ENCODE data around the gene SLC35D3. TPM values are rescaled to one million over a fixed set of nuclear protein-coding genes. Genes with fewer than 3 reads are reported as not detected.
A peak's percentile ranks its signal among the peaks of the same experiment; 100 is the strongest.
"Not testable (repeated sequence)": the region's sequence is repeated elsewhere in the genome, so short reads cannot be mapped to it uniquely, and the experiment has no call there.

SLC35D3 gene
- total RNA-seq, 4 donors from 2014 or later = not detected

DNA sequence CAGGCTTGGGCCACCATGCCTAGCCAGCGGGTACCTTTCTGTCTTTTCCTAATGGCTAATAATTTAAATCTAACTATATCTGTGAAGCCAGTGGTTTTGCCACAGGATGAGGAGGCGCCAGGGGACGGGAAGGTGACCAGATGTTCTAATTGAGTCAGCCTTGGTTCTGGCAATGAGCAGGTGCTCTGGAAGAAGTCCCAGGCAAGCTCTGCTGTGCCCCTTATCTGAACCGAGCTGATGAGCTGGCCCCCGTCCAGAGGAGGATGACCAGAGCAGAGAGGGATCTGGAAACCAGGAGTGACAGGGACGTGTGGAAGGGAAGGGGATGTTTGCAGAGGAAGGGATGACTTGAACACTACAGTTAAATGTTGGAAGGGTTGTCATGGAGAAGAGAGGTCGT is 46.7 kb downstream of the SLC35D3 start:
- Histone ChIP-seq H3K27ac (no peak overlapping the region), H3K27me3 (no peaks in the 10 kb centered on the region), H3K4me1 (peaks cover 0 to 26% (median 10%) of the 10 kb centered on the region in 4 donors), H3K36me3 (no peaks in the 10 kb centered on the region), H3K4me3 (no peak overlapping the region), H3K9me3 (no peaks in the 10 kb centered on the region)
- DNase-seq = no peak
- TF ChIP-seq, protein P1, sequence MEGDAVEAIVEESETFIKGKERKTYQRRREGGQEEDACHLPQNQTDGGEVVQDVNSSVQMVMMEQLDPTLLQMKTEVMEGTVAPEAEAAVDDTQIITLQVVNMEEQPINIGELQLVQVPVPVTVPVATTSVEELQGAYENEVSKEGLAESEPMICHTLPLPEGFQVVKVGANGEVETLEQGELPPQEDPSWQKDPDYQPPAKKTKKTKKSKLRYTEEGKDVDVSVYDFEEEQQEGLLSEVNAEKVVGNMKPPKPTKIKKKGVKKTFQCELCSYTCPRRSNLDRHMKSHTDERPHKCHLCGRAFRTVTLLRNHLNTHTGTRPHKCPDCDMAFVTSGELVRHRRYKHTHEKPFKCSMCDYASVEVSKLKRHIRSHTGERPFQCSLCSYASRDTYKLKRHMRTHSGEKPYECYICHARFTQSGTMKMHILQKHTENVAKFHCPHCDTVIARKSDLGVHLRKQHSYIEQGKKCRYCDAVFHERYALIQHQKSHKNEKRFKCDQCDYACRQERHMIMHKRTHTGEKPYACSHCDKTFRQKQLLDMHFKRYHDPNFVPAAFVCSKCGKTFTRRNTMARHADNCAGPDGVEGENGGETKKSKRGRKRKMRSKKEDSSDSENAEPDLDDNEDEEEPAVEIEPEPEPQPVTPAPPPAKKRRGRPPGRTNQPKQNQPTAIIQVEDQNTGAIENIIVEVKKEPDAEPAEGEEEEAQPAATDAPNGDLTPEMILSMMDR (IDR thresholded peaks at IDR 0.05) = no peak
- TF ChIP-seq POLR2A (IDR thresholded peaks at IDR 0.05) (no peak), POLR2AphosphoS5 (IDR thresholded peaks at IDR 0.05) (no peak), EP300 (IDR thresholded peaks at IDR 0.05; ENCODE audit: low read depth) (no peak)
- intact Hi-C loops (cut with DNase I; ENCODE audit: low total_unique reads) = no loop called here
- in situ Hi-C loops (cut with MboI; ENCODE audit: low pct_ligation_motif_present in 1 of 4, low pct_unique_long_range_greater_than_20kb in 1 of 4, low sequenced_read_pairs in 3 of 4) = no loop called here
- 70 to 73% methylated on average over 4 to 7 of the region's 7 CpGs for WGBS, 2 donors (ENCODE audit: low coverage in 1 of 2)

DNA sequence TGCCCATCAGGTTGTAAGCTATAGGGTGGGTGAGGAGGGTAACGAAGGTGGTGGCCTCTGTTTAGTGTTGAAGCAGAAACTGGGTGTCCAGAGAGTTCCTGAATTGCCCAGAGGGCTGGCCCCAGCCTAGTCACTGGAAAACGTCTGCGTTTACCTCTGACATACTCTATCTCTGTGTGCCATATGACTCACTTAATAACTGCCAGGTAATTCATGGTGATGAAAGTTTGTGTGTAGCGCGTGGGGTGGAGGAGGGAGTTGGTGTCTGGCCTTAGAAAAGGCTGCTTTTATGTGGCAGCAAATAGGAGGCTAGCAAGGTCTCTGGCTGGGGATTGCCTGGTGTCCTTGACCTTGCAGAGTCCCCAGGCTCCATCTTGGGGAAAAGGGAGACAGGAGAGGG is 47.3 kb downstream of the SLC35D3 start:
- 65 to 71% methylated on average over 5 of the region's 5 CpGs for WGBS, 2 donors (ENCODE audit: low coverage in 1 of 2)
- peak; percentile 25 for DNase-seq
- Histone ChIP-seq H3K9me3 (no peaks in the 10 kb centered on the region), H3K27ac (no peak overlapping the region), H3K4me1 (peaks cover 0 to 20% (median 7%) of the 10 kb centered on the region in 4 donors), H3K27me3 (no peaks in the 10 kb centered on the region), H3K4me3 (no peak overlapping the region), H3K36me3 (no peaks in the 10 kb centered on the region)
- intact Hi-C loops (cut with DNase I; ENCODE audit: low total_unique reads) = no loop called here
- in situ Hi-C loops (cut with MboI; ENCODE audit: low pct_ligation_motif_present in 1 of 4, low pct_unique_long_range_greater_than_20kb in 1 of 4, low sequenced_read_pairs in 3 of 4) = no loop called here
- TF ChIP-seq, protein P1 (IDR thresholded peaks at IDR 0.05) = no peak
- no peak for TF ChIP-seq EP300 (IDR thresholded peaks at IDR 0.05; ENCODE audit: low read depth)
- TF ChIP-seq POLR2AphosphoS5 (IDR thresholded peaks at IDR 0.05) = no peak

DNA sequence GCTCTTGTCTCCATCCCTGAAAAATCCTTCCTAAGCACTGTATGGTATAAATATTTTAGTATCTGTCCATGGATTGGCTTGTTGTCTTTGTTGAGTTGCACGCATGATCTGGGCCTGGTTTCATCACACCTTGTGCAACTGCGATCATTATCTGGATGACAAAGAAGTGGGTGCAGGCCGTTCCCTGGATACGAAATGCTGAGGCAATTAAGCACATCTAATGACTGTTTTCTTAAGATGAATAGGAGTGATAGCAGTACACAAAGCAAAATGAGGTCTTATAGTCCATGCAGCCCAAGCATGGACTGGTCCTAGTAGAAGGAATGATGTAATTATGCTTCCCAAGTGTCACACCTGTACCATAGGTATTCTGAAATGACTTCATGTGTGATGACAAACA is 47.8 kb downstream of the SLC35D3 start:
- Histone ChIP-seq H3K36me3 (no peaks in the 10 kb centered on the region), H3K27me3 (no peaks in the 10 kb centered on the region), H3K4me3 (no peak overlapping the region), H3K4me1 (peaks cover 0 to 15% (median 4%) of the 10 kb centered on the region in 4 donors), H3K27ac (no peak overlapping the region), H3K9me3 (no peaks in the 10 kb centered on the region)
- in situ Hi-C loops (cut with MboI; ENCODE audit: low pct_ligation_motif_present in 1 of 4, low pct_unique_long_range_greater_than_20kb in 1 of 4, low sequenced_read_pairs in 3 of 4) = no loop called here
- 79 to 84% methylated on average over 4 of the region's 4 CpGs for WGBS, 2 donors (ENCODE audit: low coverage in 1 of 2)
- TF ChIP-seq, protein P1 (IDR thresholded peaks at IDR 0.05) = no peak
- TF ChIP-seq EP300 (IDR thresholded peaks at IDR 0.05; ENCODE audit: low read depth) (no peak), POLR2AphosphoS5 (IDR thresholded peaks at IDR 0.05) (no peak), POLR2A (IDR thresholded peaks at IDR 0.05) (no peak)
- DNase-seq = no peak
- intact Hi-C loops (cut with DNase I; ENCODE audit: low total_unique reads) = no loop called here

DNA sequence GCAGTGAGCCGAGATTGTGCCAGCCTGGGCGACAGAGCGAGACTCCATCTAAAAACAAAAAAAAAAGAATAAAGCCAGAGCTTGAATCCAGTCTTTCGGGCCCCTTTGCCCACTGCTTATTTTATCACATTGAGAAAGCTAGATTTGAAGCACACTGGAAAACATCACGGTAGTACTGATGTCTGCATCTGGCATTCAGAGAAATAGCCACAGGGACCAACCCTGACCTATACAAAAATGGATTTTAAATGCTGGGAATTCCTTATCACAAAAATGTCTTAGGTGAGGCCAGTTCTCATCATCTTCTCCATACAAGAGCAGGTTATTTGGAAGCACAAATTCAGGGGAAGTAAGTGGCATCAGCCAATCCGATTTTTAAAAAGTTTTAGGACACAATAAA is 49.5 kb downstream of the SLC35D3 start:
- in situ Hi-C loops (cut with MboI; ENCODE audit: low pct_ligation_motif_present in 1 of 4, low pct_unique_long_range_greater_than_20kb in 1 of 4, low sequenced_read_pairs in 3 of 4) (no loop called here), intact Hi-C loops (cut with DNase I; ENCODE audit: low total_unique reads) (no loop called here)
- peaks cover 0 to 10% (median 2%) of the 10 kb centered on the region in 4 donors for H3K4me1 ChIP-seq
- no peak overlapping the region for H3K4me3 ChIP-seq
- H3K36me3 ChIP-seq = no peaks in the 10 kb centered on the region
- DNase-seq = no peak
- 83 to 89% methylated on average over 6 of the region's 6 CpGs for WGBS, 2 donors (ENCODE audit: low coverage in 1 of 2)
- no peak overlapping the region for H3K27ac ChIP-seq
- TF ChIP-seq, protein P1 (IDR thresholded peaks at IDR 0.05) = no peak
- TF ChIP-seq EP300 (IDR thresholded peaks at IDR 0.05; ENCODE audit: low read depth) (no peak), POLR2A (IDR thresholded peaks at IDR 0.05) (no peak)
- H3K27me3 ChIP-seq = no peaks in the 10 kb centered on the region
- H3K9me3 ChIP-seq = no peaks in the 10 kb centered on the region

DNA sequence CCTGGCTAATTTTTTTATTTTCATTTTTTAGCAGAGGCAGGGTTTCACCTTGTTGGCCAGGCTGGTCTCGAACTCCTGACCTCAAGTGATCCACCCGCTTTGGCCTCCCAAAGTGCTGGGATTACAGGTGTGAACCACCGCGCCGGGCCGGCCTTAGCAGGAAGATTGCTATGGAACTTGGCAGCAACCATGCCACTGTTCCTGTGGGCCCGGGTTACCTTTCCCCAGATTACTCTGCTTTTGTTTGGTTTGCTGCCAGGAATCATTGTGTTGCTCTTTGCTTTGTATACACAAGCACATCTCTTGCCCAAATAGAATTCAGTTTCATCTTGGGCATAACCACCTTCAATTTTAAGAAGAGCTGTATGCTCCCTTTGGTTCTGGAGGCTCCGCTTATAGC is 51.7 kb downstream of the SLC35D3 start:
- H3K27me3 ChIP-seq; H3K4me3 ChIP-seq; H3K9me3 ChIP-seq; intact Hi-C loops (cut with DNase I; ENCODE audit: low total_unique reads); DNase-seq; H3K4me1 ChIP-seq; in situ Hi-C loops (cut with MboI; ENCODE audit: low pct_ligation_motif_present in 1 of 4, low pct_unique_long_range_greater_than_20kb in 1 of 4, low sequenced_read_pairs in 3 of 4); H3K36me3 ChIP-seq; H3K27ac ChIP-seq: not testable (repeated sequence)
- 33 to 77% methylated on average over 3 to 8 of the region's 8 CpGs for WGBS, 2 donors (ENCODE audit: low coverage in 1 of 2)

All from transverse colon (tissue), 4 donors.